GM18868 (cell line): ENCODE data around the gene AFTPH.
A peak's percentile ranks its signal among the peaks of the same experiment; 100 is the strongest.

Source experiments
- ATAC-seq: cut with Tn5 transposase; IDR thresholded peaks from one replicate; pipeline ENCODE4 v1.9.1; 2021; ENCODE audit warnings: mild to moderate bottlenecking, moderate library complexity; ENCODE audit not compliant: unreplicated experiment

Gene AFTPH

DNA sequence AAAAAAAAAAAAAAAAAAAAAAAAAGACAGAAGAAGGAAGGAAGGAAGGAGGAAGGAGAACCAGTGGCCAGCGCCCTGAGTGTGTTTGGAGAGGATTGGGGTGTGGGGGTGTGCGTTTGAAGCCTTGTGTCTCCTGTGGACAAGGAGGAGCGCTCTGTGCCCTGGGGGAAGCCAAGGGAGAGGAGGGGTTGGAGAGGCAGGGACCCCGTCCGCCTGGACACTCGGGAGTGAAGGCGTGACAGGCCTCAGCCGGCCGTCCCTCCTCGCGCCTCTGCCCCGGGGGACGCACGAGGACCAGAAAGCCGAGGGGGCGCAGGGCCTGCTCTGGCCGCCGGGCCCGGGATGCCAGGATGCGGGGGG, 84.7 kb downstream of the AFTPH start:
- ATAC-seq: no peak

DNA sequence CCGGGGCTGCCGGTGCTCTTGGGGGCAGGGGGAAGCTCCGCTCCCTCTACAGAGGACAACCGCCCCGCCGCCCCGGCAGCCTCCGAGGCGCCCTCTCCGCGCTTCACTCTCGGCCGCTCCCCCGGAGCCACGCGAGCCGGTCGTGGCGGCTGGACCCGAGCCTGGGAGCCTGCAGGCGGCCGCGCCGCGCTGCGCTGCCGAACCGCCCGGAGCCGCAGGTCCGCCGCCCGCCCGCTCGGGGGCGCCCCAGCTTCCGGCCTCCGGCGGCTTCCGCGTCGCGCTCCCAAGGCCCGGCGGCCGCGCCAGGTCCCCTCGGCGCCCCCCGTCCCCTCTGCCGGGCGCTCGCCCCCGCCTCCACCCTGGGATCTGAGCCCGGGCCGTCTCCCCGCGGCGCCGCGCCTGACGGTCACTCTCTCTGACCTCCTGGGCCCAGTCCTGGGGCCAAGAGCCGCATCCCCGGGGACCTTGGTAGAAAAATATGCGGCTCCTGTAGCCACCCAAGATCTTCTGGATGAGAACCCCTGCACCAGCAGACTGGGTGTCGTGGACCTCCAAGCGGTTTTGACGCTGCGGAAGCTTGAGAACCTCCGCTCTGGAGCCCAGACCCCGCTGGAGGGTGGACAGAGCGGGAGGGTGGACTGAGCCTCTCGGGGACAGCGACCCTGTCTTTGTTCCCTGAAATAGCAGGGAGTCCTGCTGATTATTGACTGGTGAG, 85.3 kb downstream of the AFTPH start:
- ATAC-seq: peak; percentile 27

DNA sequence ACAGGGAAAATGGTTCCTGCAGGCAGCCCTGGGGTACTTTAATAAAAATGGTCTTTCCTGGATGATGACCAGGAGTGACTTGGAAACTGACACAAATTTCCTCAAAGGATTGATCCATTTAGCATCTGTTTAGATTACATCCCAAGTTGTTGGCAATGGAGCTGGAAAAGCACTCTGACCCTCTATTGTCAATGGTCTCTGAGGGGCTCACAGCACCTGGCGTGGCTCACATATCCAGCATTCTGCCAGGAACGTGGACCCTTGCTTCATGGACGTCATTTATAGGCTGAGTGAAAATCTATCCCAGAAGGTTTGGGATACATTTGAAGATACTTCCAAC, 85.8 kb downstream of the AFTPH start:
- ATAC-seq: no peak

DNA sequence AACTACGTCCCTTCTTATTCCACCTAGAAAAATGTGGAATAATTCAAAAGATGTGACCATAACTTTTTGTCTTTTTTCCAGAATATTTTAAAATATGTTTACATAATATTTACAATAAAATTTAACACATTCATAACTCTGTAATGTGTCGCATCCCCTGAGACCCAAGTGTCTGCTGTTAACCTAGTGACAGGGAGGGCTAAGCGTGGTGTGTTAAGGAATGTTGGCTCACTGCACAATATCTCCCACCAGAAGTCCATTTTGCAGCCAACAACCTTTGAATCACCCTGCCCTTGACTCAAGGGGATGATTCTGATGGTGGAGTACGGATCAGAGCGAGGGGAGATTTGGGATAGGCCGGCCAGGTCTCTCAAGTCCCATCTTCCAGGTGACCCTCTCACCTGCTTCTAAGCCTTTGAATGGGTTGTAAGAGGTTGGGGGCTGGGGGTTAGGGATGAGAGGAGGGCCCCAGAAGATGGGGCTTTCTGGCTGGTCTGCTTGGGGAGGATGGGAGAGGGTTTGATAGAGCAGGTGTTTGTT, 86.3 kb downstream of the AFTPH start:
- no peak for ATAC-seq

DNA sequence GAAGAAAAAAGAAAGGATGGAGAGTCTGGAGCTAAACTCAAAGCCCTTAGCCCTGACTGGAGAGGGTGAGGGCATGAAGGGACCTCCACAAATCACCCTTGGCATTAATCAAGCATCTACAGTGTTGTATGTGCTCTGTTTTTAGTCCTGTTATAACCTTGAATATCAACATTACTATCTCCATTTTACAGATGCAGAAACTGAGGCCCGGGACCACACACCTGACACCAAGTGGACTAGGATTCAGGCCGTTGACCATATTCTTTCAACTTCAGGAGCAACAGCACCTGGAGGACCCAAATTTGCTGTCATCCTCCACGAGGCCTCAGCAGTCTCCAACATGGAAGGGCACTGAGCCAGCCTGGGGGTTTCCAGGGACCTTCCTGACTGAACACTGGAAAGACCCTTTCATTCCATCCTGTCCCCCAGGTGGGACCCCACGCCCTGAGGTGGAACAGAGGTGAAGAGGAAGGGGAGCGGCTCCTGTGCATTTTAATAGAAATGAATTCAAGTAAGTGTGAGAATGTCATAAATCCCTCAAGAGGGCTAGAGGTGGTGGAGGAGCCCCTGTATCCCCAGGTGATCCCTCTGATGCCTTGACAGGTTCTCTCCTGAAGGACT, 88.6 kb downstream of the AFTPH start:
- no peak for ATAC-seq

DNA sequence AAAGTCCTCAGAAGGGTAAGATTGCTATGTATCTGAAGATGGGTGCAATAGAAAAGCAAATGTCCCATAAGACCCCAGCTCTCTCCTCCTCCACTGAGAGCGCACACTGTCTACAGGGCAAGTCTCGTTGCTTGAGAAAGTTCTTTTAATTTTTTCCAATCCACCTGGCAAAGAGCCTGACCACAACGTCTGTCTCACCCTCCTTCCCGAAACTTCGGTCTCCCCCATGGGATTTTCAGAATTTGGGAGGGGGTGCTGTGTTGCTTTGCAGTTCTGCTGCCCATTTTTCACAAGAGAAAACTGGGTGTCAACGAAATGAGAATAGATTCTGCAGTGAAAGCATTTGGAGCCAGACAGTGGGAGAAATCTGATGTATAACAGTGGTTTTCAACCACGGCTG, 89.1 kb downstream of the AFTPH start:
- ATAC-seq: no peak

DNA sequence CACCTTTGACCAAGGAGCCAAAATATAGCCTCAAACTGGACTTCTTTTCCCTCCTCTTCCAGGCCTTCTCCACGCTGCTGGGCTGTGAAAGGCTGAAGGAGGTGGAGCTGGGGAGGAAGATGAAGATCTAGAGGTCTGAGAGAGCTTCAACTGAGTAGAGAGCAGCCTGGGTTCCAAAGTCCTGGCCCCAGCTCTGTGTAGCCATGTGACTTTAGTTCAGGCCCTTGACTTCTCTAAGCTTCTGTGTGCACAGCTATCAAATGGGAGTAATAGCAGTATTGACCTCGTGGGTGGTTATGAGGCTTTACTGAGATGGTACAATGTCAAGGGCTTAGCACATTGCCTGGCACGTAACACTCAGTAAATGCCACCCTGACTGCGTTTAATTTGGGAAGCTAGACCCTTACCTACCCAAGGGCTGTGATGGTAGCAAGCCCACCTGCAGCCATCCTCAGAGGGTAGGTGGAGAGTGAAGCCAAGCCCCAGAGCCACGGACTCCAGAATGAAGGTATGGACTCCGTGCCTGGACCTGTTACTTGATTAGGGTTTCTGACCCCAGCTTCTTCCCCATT, 91.2 kb downstream of the AFTPH start:
- no peak for ATAC-seq

DNA sequence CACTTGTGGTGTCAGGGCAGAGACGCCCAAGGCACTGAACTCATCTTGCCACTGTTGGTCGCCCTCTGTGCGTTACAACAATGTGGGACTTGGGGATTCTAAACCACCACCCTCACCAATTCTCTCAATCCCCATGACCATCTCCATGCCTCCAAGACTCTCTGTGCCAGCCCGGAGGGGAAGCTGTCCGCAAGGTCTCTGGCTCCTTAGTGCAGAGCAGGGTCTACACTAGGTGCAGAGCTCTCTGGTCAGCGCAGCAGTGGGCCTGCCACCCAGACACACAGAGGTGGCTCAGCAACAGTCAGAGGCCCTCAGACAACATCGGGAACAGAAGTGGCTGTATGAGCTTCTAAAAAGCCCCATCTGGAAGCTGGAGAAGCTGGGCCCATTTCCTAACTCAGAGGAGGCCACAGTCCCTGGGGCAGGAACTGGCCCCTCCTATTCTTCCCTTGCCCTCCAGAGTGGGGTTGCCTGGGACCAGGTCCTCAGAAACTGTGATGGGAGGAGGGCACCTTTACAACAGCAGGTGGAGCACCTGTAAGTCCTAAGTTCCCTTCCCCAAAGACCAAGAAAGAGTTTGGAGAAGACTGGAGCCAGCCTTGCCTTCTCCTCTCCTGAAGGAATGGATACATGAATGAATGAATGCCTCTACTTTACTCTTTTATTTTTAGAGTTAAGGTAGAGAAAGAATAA, 91.9 kb downstream of the AFTPH start:
- no peak for ATAC-seq

DNA sequence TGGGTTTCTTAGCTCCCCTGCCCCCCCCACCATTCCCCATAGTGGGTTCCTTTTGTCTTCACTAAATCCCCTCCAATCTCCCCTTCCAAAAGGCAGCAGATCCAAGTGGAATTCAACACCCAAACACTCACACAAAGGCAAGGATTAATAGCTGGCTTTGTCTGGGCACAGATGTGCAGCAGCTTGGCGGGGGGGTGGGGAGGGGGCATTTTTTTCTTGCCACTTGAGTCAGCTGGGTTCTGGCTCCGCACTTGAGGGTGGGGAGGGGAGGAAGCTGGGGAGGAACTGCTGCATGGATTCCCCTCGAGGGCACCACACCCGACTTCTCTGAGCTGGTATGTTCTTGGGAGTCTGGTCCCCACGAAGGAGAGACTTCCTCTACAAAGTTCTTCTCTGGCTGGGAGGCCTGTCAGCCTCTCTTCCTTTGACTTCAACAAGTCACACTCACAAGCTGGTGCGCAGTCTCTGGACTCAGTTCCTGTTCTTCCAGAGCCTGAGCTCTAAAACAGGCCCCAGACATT, 93.6 kb downstream of the AFTPH start:
- no peak for ATAC-seq

DNA sequence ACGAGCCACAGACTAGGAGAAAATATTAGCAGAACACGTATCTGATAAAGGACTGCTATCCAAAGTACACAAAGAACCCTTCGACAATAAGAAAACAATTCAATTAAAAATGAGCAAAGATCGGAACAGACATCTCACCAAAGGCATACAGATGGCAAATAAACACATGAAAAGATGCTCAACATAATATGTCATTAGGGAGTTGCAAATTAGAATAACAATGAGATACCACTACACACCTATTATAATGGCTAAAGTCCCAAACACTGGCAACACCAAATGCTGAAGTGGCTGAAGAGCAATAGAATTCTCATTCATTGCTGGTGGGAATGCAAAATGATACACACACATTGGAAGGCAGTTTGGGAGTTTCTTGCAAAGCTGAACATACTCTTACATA, 96.5 kb downstream of the AFTPH start:
- ATAC-seq: no peak

DNA sequence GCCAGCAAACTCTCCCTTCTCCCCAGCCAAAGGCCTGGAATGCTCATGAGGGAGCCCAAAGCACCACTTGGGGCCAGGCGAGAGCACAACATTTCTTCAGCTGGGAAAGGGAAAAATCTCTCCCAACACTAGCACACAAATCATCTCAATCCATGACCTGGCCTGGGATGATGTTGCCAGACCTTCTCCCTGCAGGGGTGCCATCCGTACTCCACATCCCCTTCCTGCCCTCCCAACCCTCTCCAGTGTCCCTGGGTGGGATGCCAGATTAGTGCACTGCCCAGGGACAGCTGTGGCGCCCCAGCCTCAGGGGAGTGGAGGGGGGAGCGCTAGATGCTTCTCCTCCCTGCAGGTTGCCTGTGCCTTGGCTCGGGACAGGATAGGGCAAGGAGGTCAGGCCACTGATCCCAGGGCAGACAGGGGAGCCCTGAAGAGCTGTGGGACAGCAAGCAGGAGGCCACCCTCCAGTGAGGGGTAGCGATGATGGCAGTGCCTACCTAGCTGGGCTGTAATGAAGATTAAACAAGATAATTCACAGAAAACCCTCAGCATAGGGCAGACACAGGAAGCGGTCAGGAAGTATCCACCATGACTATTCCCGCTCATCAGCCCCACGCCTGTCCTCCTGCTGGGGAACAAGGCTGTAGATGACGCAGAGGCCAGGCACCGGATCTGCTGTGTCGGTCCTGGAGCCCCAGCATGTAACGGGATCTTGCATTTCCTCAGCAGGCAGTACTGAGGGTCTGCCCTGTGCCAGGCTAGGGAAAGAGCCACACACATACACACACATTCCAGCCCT, 98.5 kb downstream of the AFTPH start:
- ATAC-seq: no peak

DNA sequence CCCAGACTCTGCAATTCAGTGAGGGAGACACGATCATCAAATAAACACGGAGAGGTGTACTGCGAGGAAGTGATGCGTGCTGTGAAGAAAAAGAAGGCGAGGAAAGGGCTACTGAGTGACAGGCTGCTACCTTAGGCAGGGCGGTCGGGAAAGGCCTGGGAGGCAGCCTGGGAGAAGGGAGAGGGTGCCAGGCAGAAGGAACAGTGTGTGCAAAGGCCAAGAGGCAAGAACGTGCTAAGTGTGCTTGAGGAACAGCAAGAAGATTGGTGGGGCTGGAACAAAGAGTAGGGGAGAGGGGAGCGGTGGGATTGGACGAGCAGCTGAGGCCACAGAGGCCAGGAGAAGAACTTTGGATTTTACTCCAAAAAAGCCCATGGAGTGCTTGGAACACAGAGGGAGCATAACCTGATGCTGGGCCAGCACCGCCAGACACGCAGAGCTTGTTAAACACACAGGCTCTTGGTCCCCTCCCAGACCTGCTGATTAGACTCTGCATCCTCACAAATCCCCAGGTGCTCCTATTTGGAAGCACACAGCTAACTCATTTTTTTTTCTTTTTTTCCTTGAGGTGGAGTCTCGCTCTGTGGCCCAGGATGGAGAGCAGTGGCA, 99.2 kb downstream of the AFTPH start:
- no peak for ATAC-seq

DNA sequence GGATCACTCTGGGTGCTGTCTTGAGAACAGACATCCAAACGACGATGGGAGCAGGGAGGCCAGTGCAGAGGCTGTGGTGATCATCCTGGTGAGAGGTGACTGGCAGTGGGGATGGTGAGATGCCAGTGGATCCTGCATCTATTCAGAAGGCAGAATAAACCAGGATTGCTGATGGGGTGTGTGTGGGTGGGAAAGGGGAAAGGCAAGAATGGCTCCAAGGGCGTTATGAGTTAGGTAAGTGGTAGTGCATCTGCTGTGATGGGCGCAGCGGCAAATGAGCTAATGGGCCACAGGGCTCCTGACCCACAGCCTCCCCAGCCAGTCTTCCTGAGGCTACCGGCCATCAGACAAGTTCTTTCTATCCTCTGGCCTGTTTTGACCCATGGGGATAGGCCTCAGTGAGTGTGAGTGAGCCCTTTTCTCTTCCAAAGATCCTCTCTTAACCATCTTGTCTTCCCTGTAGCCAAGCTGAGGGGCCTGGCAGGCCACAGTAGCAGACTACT, 100.0 kb downstream of the AFTPH start:
- no peak for ATAC-seq

DNA sequence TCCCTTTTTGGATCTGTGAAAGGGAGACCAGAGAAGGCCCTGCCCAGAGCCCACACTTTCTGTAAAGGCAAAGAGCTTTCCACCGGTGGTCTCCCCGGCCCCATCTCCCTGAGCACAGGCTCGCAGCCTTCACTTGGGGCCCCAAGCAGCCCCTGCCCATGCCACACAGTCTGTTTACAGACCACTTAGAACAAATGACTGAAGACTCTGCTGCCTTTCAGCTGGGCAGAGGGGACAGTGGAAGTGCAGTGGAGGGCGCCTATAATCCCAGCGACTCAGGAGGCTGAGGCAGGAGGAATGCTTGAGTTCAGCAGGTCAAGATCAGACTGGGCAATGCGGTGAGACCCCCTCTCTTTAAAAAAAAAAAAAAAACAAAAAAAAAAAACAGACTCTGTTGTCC, 100.7 kb downstream of the AFTPH start:
- ATAC-seq: no peak

DNA sequence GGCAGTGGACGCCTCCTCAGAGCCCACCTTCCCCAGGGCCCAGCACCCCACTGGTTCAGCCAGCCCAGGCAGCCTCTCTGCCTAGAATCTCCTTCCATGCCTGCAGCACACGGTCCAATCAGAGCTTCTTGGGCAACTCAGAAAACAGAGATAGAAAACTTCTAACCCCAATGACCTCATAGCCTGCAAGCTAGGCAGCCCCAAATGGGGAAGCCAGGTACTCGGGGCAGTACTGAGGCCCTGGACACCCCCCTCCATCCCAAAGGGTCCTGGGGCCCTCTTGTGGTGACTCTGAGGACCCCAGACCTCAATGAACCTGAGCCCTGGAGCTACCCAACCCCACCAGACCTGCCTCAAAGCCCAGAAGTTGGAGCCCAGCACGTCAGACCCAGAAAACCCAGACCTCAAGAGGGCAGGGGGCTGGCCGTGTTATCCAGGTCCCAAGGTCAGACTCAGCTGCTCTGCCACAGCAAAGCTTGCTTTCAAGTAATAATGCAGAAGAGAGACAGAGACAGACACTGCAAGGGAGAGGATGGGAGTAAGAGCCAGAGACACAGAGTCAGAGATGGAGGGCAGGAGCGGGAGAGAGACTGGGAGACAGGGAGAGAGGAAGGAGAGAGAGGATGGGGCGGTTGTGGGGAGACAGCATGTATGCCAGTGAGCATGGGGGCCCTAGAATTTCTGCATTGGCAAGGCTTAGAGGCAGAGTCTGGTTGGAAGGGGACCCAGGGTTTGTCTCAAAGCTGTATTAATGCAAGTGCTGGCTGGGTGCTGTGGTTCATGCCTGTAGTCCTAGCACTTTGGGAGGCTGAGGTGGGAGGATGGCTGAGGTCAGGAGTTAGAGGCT, 101.4 kb downstream of the AFTPH start:
- ATAC-seq: no peak

DNA sequence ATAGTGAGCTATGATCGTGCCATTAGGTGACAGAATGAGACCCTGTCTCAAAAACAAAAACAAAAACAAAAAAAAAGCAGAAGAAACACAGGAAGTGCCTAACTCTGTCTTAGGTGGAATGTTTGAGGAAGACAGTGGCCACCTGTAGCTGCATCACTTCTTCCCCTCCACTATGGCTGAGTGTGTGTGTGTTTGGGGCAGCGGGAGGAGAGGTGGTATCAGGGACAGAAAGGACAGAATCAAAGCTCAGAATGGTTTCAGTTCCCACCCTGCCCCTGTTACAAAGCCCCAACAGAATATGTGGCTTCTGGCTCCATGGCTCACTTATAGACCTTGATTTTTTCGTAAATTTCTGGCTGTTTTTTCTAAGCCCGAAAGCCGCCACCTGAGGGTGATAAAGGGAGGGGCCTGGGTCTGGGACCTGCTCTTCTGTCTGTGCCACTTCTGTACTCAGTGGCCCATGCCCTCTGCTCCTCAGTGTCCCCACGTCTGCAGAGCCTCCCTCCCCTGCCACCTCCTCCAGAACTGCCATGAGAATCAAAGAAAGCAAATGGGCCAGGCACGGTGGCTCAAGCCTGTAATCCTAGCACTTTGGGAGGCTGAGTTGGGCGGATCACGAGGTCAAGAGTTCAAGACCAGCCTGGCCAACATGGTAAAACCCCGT, 102.2 kb downstream of the AFTPH start:
- ATAC-seq: no peak

DNA sequence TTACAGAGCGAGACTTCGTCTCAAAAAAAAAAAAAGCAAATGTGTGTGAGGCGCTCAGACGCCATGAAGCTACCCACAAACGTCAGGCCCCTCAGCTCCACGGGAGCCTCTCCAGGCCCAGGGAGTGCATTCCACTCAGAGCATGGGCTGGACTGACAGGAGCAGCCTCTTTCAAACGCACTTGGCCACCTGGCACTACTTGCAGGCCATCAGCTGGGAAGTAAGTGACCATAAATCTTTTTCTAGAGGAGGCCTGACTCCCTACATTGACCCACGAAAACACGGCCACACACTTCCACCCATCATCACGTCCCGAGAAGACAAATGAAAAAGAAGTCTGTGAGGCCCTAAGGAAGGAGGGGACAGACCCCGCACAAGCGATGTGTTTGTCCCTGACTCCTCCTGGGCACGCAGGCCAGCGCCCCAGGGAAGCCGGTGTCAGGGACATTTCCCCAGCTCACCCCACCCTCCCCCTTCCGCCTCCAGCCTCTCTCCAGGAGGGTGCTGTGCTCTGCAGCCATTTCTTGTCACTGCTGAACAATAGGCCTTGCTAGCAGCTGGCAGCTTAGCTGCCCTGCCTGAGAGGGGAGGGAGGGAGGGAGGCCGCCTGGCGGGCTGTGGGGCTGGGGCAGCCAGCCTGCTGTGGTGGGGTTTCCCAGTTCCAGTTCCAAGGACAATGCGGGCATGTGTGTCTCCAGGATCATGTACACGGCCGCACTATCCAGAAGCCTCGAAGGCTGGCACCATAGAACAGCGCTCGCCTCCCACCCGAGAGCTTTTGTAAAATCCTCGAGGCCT, 103.0 kb downstream of the AFTPH start:
- ATAC-seq: no peak
